GM12891 (cell line): ENCODE results near the gene ST13.

Experiments
- PAX5 ChIP-seq: IDR thresholded peaks from 2 replicates; pipeline ENCODE4 v1.6.1; 2011; ENCODE audit warnings: low read length, moderate library complexity, mild to moderate bottlenecking; ENCODE audit not compliant: insufficient read depth, severe bottlenecking
- POLR2A ChIP-seq: IDR thresholded peaks from 2 replicates; pipeline ENCODE4 v1.6.1; 2011; ENCODE audit warnings: low read depth, low read length, control low read depth
- POLR2AphosphoS5 ChIP-seq: IDR thresholded peaks from 2 replicates; pipeline ENCODE4 v1.6.1; 2011; ENCODE audit warnings: low read depth, low read length, control low read depth
- POU2F2 ChIP-seq: IDR thresholded peaks from 2 replicates; pipeline ENCODE4 v1.6.1; 2011; ENCODE audit warnings: low read depth, mild to moderate bottlenecking, control low read depth, low read length, moderate library complexity
- SPI1 ChIP-seq: IDR thresholded peaks from 2 replicates; pipeline ENCODE4 v1.6.1; 2011; ENCODE audit warnings: low read depth, low read length, control low read depth
- TAF1 ChIP-seq: IDR thresholded peaks from 2 replicates; pipeline ENCODE4 v1.6.1; 2011; ENCODE audit warnings: low read depth, low read length, control low read depth

DNA sequence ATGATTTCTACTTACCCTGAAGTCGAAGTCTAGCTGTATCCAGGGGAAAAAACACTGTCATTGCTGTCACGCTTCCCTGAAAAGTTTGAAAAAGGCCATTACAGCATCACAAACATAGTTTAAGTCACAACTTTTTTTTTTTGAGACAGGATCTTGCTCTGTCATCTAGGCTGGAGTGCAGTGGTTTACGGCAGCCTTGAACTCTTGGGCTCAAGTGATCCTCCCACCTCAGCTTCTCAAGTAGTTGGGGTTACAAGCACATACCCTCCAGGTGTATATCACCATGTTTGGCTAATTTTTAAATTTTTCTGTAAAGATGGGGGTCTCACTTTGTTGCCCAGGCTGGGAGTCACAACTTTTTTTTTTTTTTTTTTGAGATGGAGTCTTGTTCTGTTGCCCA, 57.4 kb downstream of the ST13 start:
- no peak for TF ChIP-seq POLR2A
- no peak for TF ChIP-seq TAF1
- no peak for TF ChIP-seq POLR2AphosphoS5
- TF ChIP-seq SPI1: no peak
- TF ChIP-seq PAX5: no peak
- TF ChIP-seq POU2F2: no peak
